Loucy (cell line): Measurements from ENCODE around the gene S100A6.

Source experiments
- H2AFZ ChIP-seq: fragments of 200-600 bp; sonication (generic); 2 replicates; pipeline ENCODE4 v1.6.0; 2016; ENCODE audit warnings: antibody characterized with exemption, mild to moderate bottlenecking, low read length, moderate library complexity
- H3F3A ChIP-seq: fragments of 200-600 bp; 2 replicates; pipeline ENCODE4 v1.6.0; 2016; ENCODE audit warnings: antibody characterized with exemption, low read depth, mild to moderate bottlenecking
- H3K27me3 ChIP-seq: fragments of 200-600 bp; sonication (generic); 2 replicates; pipeline ENCODE4 v1.6.1; 2014; ENCODE audit warnings: low read length, mild to moderate bottlenecking; ENCODE audit not compliant: insufficient read depth, poor library complexity, severe bottlenecking
- H3K36me3 ChIP-seq: fragments of 200-600 bp; sonication (generic); 2 replicates; pipeline ENCODE4 v1.6.1; 2016; ENCODE audit warnings: low read length; ENCODE audit not compliant: insufficient read depth
- H3K4me1 ChIP-seq: fragments of 200-600 bp; sonication (generic); 2 replicates; pipeline ENCODE4 v1.5.1; 2014; ENCODE audit warnings: low read length, mild to moderate bottlenecking; ENCODE audit not compliant: insufficient read depth, poor library complexity, severe bottlenecking
- H3K4me2 ChIP-seq: fragments of 200-600 bp; sonication (generic); 2 replicates; pipeline ENCODE4 v1.6.0; 2014; ENCODE audit warnings: antibody characterized with exemption, low read length, low read depth, mild to moderate bottlenecking; ENCODE audit not compliant: poor library complexity, severe bottlenecking
- H3K4me3 ChIP-seq: fragments of 200-600 bp; sonication (generic); 2 replicates; pipeline ENCODE4 v1.5.1; 2014; ENCODE audit warnings: low read length, mild to moderate bottlenecking, mixed read lengths; ENCODE audit not compliant: poor library complexity, severe bottlenecking
- H3K79me2 ChIP-seq: fragments of 200-600 bp; sonication (generic); 2 replicates; pipeline ENCODE4 v1.6.1; 2014; ENCODE audit warnings: low read length; ENCODE audit not compliant: insufficient read depth
- H3K9ac ChIP-seq: fragments of 200-600 bp; sonication (generic); 2 replicates; pipeline ENCODE4 v1.6.0; 2014; ENCODE audit warnings: mild to moderate bottlenecking, low read depth, low read length, moderate library complexity; ENCODE audit not compliant: poor library complexity, severe bottlenecking
- H3K9me2 ChIP-seq: fragments of 200-600 bp; sonication (generic); replicated peaks from 2 replicates; pipeline ENCODE4 v1.6.1; 2016; ENCODE audit warnings: low read depth, low read length, mixed read lengths
- H3K9me3 ChIP-seq: fragments of 200-600 bp; sonication (generic); 2 replicates; pipeline ENCODE4 v1.6.1; 2014; ENCODE audit warnings: mild to moderate bottlenecking, antibody characterized with exemption, low read length, low read depth; ENCODE audit not compliant: insufficient read depth
- H4K20me1 ChIP-seq: fragments of 200-600 bp; sonication (generic); 2 replicates; pipeline ENCODE4 v1.6.0; 2014; ENCODE audit warnings: antibody characterized with exemption, low read length, mild to moderate bottlenecking; ENCODE audit not compliant: insufficient read depth, poor library complexity, severe bottlenecking
- EZH2phosphoT487 ChIP-seq: fragments of 200-600 bp; IDR thresholded peaks from 2 replicates; pipeline ENCODE4 v1.6.1; 2018; ENCODE audit warnings: antibody characterized with exemption, mild to moderate bottlenecking, moderate library complexity, borderline replicate concordance
- TF ChIP-seq, protein P1 (sequence below): fragments of 200-600 bp; sonication (generic); conservative IDR thresholded peaks from 2 replicates; pipeline ENCODE4 v1.5.1; 2014; ENCODE audit warnings: mild to moderate bottlenecking, antibody characterized with exemption, low read length

Gene S100A6

GRCh38 chr1:153509036-153509435 lies 26.8 kb downstream of the S100A6 start:
- Histone ChIP-seq H4K20me1 (no peaks in the 10 kb centered on the region), H3K9ac (no peak overlapping the region)

GRCh38 chr1:153507926-153508583 lies 27.7 kb downstream of the S100A6 start:
- no peaks in the 10 kb centered on the region for H3F3A ChIP-seq
- H3K36me3 ChIP-seq = no peaks in the 10 kb centered on the region
- H2AFZ ChIP-seq = no peak overlapping the region
- no peaks in the 10 kb centered on the region for H3K27me3 ChIP-seq
- H3K9me2 ChIP-seq = no peaks in the 10 kb centered on the region
- H3K4me3 ChIP-seq = no peak overlapping the region
- no peak overlapping the region for H3K4me2 ChIP-seq
- no peaks in the 10 kb centered on the region for H3K79me2 ChIP-seq
- no peaks in the 10 kb centered on the region for H4K20me1 ChIP-seq
- TF ChIP-seq EZH2phosphoT487 = no peak
- TF ChIP-seq, protein P1, sequence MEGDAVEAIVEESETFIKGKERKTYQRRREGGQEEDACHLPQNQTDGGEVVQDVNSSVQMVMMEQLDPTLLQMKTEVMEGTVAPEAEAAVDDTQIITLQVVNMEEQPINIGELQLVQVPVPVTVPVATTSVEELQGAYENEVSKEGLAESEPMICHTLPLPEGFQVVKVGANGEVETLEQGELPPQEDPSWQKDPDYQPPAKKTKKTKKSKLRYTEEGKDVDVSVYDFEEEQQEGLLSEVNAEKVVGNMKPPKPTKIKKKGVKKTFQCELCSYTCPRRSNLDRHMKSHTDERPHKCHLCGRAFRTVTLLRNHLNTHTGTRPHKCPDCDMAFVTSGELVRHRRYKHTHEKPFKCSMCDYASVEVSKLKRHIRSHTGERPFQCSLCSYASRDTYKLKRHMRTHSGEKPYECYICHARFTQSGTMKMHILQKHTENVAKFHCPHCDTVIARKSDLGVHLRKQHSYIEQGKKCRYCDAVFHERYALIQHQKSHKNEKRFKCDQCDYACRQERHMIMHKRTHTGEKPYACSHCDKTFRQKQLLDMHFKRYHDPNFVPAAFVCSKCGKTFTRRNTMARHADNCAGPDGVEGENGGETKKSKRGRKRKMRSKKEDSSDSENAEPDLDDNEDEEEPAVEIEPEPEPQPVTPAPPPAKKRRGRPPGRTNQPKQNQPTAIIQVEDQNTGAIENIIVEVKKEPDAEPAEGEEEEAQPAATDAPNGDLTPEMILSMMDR = no peak
- no peak overlapping the region for H3K9ac ChIP-seq
- H3K4me1 ChIP-seq = peaks cover 10% of the 10 kb centered on the region
- H3K9me3 ChIP-seq = no peaks in the 10 kb centered on the region

More at GRCh38 chr1:153509036-153509435, 26.8 kb downstream of the S100A6 start:
- Histone ChIP-seq H3K79me2 (no peaks in the 10 kb centered on the region), H3K4me2 (no peak overlapping the region), H3F3A (no peaks in the 10 kb centered on the region), H3K4me1 (peaks cover 12% of the 10 kb centered on the region), H3K9me2 (no peaks in the 10 kb centered on the region), H3K27me3 (no peaks in the 10 kb centered on the region), H3K4me3 (no peak overlapping the region), H3K9me3 (no peaks in the 10 kb centered on the region), H2AFZ (no peak overlapping the region), H3K36me3 (no peaks in the 10 kb centered on the region)
- no peak for TF ChIP-seq EZH2phosphoT487
- TF ChIP-seq, protein P1 = no peak

- Histone ChIP-seq H3K4me1 (peaks cover 4% of the 10 kb centered on the region), H3K79me2 (no peaks in the 10 kb centered on the region), H3K36me3 (no peaks in the 10 kb centered on the region), H2AFZ (no peak overlapping the region), H3K9me2 (no peaks in the 10 kb centered on the region), H3K4me3 (no peak overlapping the region), H3K27me3 (no peaks in the 10 kb centered on the region), H3K4me2 (no peak overlapping the region), H3K9ac (no peak overlapping the region), H3K9me3 (no peaks in the 10 kb centered on the region), H3F3A (no peaks in the 10 kb centered on the region), H4K20me1 (no peaks in the 10 kb centered on the region)
- TF ChIP-seq, protein P1 = no peak
- TF ChIP-seq EZH2phosphoT487 = no peak
Observed at GRCh38 chr1:153506831-153507413, 28.9 kb downstream of the S100A6 start.
